Posterior cingulate gyrus (tissue), 11 donors: ENCODE results near the gene CDNF.
A peak's percentile ranks its signal among the peaks of the same experiment; 100 is the strongest.
"Not testable (repeated sequence)": the region's sequence is repeated elsewhere in the genome, so short reads cannot be mapped to it uniquely, and the experiment has no call there.

Experiments used
- DNase-seq, 10 donors: peaks; one replicate each; pipeline versions ENCODE4 v3.0.0 to v3.0.0-alpha.2; 2020 to 2021; ENCODE audit warnings: mixed read lengths in 3 of 10
- intact Hi-C: fragments of 100-400 bp; cut with DNase I; formaldehyde crosslinking; loops from one replicate; pipeline ENCODE4 v1.15.1; 2023

CDNF gene

DNA sequence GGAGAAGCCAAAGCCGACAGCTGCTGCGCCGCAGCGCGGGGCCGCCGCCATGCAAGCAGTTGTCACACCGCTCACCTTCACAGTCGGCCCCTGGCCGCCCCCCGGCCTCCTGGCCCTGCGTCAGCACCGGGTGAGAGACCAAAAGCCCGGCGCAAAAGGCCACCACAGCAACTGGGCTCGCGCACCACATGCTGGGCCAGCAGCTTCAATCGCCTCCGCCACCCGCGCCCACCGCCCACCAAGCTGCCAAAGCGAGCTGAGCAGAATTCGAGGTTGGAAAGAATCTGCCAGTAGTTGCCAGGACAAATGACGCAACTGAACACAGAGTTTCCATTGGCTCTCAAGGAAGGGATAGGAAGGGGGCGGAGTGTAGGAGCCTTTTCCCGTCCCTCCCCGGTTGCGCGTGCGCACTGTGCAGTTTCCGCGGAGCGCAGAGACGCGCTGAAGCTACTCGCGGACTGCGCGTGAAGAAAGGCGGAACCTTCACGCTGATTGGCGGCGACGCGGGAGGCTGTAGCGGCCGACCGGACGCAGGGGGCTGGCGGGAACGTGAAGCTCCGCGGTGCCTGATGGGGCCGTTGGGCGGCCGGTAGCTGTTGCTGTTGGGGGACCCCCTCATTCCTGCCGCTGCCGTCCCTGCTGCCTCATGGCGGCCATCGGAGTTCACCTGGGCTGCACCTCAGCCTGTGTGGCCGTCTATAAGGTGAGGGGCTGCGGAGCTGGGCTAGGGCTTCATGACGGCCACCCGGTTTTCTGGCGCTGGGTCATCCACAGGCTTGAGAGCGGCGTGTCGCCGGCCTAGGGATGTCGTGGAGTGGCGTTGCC lies at the start of gene CDNF, which contains the start of the genes HSPA14 and MSANTD7:
Gene CDNF, minus strand, starts transcription at position 281 of the 825 bp plus-strand sequence. Its CDS starts 91 bp downstream, at position 190.
Gene HSPA14, plus strand, starts transcription at position 550 of the 825 bp plus-strand sequence. Its CDS starts 97 bp downstream, at position 647.
Gene MSANTD7, plus strand, starts transcription at position 550 of the 825 bp plus-strand sequence. CDS start 3,979 bp downstream, outside the sequence.
- intact Hi-C loops, result loop anchor here (2.0 to 5.0 kb wide), 3 partner anchors 41 to 341 kb away; partner anchors contain the start of gene SUV39H2
- DNase-seq, result peak; percentile 98 to 100 (median 99)

DNA sequence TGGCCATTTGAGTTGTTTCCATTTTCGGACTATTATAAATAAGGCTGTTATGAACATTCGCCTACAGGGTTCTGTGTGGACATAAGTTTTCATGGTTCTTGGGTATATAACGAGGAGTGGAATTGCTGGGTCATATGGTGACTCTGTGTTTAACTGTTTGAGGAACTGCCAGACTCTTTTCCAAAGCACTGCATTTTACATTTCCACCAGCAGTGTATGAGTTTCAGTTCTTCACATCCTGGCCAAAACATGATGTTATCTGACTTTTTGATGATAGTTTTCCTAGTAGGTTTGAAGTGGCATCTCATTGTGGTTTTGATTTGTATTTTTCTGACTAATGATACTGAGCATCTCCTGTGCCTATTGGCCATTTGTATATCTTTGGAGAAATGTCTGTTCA lies 46.2 kb upstream of the CDNF start:
- DNase-seq, result no peak
- intact Hi-C loops, result no loop called here

DNA sequence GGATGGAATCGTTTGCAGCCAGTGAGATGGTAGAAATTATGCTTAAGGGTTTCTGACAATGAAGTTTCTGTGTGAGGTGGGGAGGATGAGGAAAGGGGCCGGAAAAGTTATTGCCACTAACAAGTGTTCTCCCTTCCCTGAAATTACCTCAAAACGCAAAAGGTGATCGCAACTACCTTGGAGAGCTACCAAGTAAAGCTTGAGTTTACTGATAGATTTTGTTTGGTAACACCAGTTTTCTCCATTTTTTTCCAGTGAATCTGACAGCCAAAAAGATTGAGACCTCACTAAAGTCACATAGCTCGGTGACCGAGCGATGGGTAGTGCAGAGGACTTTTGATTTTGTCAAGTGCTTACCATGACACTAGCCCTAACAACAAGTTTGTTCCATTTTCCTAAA lies 42.4 kb upstream of the CDNF start:
- intact Hi-C loops, result no loop called here
- DNase-seq, result no peak

DNA sequence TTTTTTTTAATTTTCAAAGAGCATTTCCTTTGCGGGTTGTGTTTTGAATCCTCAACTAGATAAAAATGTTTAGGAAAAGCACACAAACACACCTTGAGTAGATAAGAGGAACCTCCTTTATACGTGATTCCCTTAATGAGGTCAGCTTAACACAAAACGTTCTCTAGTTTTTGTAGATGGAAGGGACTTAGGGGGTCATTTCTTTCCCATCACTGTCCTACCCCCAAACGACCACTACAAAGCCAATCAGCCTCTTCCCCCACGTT lies 42.0 kb upstream of the CDNF start:
- intact Hi-C loops, result loop anchor here (2.0 to 5.0 kb wide), 4 partner anchors 41 to 278 kb away; partner anchors contain the start of genes CDNF, HSPA14, MEIG1 and MSANTD7
- DNase-seq, result no peak

DNA sequence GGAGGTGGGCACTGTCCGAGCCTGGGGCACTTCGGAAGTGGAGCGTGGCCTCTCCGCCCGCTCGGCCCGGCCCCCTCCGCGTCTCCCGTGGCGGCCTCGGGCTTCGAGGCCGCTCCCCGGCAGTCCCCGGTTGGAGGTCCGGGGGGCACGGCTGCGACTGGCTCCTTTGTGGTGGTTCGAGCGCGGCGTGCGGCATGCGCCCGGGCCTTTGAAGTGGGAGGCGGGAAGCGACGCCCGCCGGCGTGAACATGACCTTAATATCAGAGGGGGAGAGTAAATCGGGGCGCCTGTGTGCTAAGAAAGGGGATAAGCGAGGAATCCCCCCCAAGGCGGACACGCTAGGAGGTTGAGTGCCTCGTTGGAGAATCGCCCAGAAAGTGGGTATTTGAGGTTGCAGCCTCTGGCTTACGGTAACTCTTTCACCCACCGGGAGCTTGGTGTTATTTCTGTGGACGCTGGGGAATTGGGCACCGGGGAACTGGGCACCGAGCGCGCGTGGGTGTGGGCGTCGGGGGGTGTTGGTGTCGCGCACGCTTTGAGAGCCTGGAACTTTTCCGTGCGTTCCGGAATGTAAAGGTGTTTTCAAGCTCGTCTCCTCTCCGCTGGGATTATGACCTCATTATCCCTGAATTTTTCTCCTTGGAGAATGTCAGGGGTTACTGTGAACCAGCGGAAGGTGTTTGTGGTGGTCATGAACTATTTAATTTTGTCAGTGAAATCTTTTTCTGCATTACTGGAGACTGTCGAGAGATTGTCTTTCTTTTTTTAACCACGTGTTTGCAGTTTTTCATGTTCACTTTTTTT lies 41.5 kb upstream of the CDNF start:
- DNase-seq, result peak in 5 of 10 donors; percentile 13 to 84 (median 71)
- intact Hi-C loops, result loop anchor here (2.0 to 5.0 kb wide), 4 partner anchors 41 to 277 kb away; partner anchors contain the start of genes CDNF, HSPA14, MEIG1 and MSANTD7

DNA sequence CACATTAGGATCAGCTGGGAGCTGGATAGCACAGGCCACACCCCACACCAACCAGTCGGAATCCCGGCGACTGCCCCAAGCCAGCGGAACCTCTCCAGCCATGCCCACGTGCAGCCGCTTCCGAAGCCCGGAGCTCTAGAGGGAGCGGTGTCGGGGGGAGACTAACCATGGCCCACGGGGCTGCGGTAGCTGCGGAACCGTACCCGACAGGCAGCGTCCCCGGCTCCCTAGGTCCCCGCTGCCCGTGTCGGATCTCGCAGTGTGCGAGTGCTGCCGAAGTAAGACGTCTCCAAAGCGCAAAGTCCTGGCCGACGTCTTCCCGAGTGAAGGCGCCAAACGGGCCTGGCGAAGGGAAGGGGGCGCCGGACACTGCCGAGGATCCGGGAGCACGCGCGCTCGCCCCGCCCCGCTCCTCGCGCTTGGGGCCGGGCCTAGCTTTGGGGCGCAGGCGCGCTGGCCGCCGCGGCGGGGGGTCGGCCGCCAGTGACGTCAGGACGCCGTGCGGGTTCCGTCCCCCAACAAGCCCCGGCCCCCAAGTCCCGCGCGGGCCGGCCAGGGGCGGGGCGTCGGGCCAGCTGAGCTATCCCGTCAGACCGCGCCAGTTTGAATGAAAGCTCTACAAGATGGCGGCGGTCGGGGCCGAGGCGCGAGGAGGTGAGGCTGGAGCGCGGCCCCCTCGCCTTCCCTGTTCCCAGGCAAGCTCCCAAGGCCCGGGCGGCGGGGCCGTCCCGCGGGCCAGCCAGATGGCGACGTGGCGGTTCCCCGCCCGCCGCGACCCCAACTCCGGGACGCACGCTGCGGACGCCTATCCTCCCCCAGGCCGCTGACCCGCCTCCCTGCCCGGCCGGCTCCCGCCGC lies 40.7 kb upstream of the CDNF start, which contains the start of gene SUV39H2:
Gene SUV39H2, plus strand, starts transcription at position 601 of the 858 bp plus-strand sequence. Its CDS starts 23 bp downstream, at position 624.
- intact Hi-C loops, result loop anchor here (2.0 to 5.0 kb wide), 4 partner anchors 40 to 276 kb away; partner anchors contain the start of genes CDNF, HSPA14, MEIG1 and MSANTD7
- DNase-seq, result peak; percentile 87 to 99 (median 92)

DNA sequence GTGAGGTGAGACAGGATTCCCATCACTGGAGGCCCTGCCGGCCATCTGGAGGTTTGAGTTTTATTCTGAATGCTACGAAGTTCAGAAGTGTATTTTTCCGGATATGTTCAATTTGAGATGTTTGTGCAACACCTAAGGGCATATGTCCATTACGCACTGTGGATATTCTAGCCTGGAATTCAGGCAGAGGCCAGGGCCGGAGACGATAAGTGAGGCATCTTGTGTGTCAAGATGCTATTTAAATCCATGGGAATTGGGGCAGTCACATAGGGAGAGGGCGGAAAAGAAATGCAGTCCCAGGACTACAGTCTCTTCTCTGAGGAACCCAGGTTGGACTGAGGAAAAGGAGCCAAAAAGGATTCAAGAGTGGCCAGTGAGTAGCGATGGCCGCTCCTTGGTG lies 38.9 kb upstream of the CDNF start:
- DNase-seq, result no peak
- intact Hi-C loops, result loop anchor here (5.0 kb wide), 2 partner anchors 221 to 274 kb away; partner anchors contain the start of gene RPP38

DNA sequence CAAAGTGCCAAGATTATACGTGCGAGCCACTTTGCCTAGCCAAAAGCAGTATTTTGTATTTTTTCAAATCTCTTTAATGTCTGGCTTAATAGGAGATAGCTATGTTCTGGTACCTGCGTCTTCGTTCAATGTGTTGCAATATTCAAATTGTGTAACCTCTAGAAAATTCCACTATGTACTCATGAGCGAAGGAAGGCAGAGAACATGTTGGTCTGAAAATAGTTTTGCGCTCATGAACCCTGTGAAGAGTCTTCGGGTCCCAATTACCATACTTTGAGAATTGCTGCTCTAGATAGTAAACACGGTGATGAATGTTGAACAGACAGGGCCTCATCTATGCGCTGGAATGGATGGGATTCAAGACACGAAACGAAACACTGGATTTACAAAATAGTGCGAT lies 38.1 kb upstream of the CDNF start:
- DNase-seq, result no peak
- intact Hi-C loops, result loop anchor here (5.0 kb wide), 2 partner anchors 221 to 274 kb away; partner anchors contain the start of gene RPP38

DNA sequence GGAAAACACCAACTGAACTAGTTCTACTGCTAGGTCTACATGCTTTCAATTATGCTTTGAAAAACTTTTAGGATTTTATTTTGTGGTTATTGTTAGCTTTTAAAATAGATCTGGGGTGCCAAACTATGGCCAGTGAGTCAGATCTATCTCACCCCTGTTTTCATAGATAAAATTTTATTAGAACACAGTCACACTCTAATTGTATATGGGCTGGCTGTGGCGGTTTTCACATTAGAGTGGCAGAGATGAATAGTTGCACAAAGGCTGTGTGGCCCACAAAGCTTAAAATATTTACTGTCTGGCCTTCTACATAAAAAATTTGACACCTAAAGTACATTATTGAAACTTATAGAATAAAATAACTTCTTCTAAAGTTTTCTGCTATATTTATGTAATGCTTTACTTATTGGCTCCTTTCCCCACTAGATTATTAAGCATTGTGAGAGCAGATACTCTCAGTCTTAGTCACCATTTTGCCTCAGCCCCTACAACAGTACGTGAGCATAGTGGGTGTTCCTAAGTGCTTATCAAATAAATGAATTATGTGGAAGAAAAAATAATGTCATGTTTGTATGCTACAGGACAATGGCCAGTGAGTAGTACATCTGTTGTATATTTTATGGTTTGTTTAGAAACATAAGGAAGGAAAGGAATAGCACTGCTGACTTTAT lies 35.4 kb upstream of the CDNF start:
- no peak for DNase-seq
- intact Hi-C loops, result no loop called here

DNA sequence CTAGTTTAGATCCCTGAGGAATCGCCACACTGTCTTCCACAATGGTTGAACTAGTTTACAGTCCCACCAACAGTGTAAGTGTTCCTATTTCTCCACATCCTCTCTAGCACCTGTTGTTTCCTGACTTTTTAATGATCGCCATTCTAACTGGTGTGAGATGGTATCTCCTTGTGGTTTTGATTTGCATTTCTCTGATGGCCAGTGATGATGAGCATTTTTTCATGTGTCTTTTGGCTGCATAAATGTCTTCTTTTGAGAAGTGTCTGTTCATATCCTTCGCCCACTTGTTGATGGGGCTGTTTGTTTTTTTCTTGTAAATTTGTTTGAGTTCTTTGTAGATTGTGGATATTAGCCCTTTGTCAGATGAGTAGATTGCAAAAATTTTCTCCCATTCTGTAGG lies 27.0 kb upstream of the CDNF start:
- intact Hi-C loops, DNase-seq: not testable (repeated sequence)

DNA sequence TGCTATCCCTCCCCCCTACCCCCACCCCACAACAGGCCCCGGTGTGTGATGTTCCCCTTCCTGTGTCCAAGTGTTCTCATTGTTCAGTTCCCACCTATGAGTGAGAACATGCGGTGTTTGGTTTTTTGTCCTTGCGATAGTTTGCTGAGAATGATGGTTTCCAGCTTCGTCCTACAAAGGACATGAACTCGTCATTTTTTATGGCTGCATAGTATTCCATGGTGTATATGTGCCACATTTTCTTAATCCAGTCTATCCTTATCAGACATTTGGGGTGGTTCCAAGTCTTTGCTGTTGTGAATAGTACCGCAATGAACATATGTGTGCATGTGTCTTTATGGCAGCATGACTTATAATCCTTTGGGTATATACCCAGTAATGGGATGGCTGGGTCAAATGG lies 26.6 kb upstream of the CDNF start:
- intact Hi-C loops, DNase-seq: not testable (repeated sequence)

DNA sequence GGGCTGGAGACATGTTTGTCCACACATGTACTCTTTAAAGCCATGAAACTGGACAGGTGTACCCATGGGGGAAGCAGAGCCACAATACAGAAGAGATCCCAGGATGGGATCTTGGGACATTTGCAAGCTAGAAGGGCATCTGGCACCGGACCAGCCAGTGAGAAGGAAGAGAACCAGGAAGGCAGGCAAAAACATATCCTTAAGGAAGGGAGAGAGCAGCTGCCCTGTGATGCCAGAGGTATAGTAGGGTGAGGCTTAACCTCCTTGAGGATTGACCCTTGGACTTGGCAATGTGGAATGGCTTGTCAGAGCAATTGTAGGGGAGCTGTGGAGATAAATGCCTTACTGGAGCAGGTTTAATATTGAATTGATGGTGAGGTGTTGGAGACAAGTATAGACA lies 23.0 kb upstream of the CDNF start:
- no peak for DNase-seq
- intact Hi-C loops, result no loop called here

DNA sequence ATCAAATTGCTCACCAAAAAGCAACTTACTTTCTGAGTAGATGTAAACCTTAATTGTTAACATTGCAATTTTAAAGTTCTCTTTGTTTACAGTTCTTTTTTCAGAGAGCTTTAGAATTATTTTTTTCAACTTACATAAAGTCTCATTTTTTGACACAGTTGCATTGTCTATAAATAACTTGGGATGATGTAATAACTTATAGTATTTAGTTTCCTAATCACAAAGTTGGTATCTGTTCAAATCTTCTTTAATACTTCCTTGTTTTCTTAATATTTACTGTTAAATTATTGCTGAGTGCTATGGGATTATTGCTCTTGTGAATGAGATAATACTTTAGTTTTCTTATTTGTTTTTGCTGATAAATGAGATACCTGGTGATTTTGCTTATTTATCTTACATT lies 21.9 kb upstream of the CDNF start:
- no peak for DNase-seq
- intact Hi-C loops, result no loop called here

DNA sequence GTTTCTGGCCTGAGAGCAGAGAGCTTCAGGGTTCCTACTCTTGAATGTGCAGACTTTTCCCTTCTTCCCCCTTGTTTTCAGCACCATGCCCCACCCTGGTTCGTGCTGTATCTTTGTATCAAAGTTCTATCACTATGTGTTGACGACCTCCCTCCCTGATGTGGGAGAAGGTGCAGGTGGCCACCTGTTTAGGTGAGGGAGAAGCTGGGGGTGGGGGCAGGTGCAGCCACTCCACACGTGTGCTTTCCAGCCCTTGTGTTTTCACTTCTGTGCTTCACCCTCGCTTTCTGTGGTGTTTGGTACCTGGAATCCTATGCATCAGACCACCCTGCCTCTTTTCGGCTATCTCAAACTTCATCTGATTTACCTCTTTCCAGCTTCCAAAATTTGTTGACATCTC lies 21.2 kb upstream of the CDNF start:
- DNase-seq, result no peak
- intact Hi-C loops, result no loop called here

DNA sequence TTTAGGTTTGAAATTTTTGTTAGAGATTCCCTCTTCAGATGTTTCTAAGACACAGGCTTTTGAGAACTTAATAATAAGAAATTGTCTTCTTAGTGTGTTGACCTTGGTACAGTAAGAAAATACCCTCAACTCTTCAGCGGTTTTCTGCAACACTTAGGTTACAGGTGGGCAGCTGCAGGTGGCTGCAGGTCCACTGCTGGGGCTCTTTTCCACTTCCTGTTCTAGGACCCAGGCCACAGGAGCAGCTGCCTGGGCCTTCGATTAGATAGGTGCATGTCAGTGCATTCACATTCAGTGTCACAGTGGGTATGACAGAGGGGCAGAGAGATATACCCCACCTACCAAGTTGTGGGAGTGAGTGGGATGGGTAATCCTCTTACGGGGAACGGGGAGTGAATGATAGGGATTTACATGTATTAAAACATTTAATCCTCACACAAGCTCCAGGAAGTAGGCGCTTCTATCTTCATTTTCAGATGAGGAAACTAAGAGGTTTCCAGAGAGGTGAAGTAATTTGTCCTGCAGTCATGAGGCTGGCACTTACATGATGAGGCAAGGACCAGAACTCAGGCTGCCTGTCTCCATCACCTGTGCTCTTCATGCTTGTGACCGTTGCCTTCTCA lies 20.6 kb upstream of the CDNF start:
- DNase-seq, result no peak
- intact Hi-C loops, result no loop called here

DNA sequence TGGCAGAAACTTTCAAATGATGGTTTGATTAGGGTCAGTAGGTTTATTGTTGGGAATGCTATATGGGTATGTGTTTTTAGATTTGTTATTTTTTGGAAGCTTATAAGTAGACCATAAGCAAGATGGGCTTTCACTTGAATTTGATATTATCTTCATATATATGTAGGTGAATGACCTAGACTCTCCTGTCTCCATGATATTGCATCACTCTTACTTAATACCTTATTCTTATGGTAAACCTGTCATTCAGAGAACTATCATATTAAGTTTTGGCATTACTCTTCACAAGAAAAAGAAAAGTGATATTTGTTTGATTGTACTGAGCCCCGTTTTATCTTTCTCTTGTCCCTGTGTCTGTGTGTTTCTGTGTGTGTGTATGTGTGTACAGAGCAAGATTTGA lies 17.6 kb upstream of the CDNF start:
- DNase-seq, result no peak
- intact Hi-C loops, result no loop called here

DNA sequence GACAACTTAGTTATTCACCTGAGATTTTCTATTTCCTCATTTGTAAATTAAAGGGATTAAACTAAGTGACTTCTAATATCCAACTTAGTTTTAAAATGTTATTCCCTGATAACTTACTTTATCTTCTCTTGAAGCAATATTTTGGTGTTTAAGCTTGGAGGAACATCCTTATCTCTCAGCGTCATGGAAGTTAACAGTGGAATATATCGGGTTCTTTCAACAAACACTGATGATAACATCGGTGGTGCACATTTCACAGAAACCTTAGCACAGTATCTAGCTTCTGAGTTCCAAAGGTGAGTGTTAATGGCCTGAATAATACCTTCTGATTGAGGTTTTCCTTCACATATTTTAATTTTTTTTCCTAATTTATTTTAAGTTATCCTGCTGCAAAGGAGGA lies 14.4 kb upstream of the CDNF start:
- intact Hi-C loops, result no loop called here
- no peak for DNase-seq

DNA sequence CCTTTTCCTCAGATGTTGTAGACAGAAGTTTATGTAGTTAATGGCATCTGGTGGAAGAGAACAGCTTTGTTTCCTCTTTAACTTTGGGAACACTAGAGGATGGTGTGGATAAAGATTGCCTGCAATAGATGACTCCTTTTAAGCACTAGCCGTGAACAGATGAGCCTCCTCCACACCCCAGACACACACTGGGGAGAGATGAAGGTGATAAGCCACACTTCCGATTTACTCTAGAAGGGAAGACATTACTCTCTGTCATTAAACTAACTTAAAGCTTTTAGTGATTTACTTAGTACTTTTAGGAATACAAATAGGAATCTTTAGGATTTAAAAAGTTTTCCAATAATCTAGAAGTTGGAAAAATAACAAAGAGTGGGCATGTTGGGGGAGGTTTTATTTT lies 7.1 kb upstream of the CDNF start:
- intact Hi-C loops, result no loop called here
- DNase-seq, result no peak
